ENCODE measurements around the gene REEP3. TPM values are rescaled to one million over a fixed set of nuclear protein-coding genes. Genes with fewer than 3 reads are reported as not detected.
"Not testable (repeated sequence)": the region's sequence is repeated elsewhere in the genome, so short reads cannot be mapped to it uniquely, and the experiment has no call there.

REEP3 gene
- total RNA-seq, 1 donor from 2014 or later, result 9.7 TPM

GRCh38 chr10:63481815-63482421 lies 39.3 kb upstream of the REEP3 start:
- no peak for TF ChIP-seq CTCF (IDR thresholded peaks at IDR 0.05)
- ChIA-PET CTCF (no interaction called here), POLR2A (no interaction called here)
- Mint-ChIP-seq H3K27me3 (no peaks in the 10 kb centered on the region), H3K9me3 (no peaks in the 10 kb centered on the region), H3K27ac (no peak overlapping the region), H3K4me3 (no peak overlapping the region), H3K36me3 (ENCODE audit: low read depth) (no peaks in the 10 kb centered on the region), H3K4me1 (peaks cover 11% of the 10 kb centered on the region)
- DNase-seq (no peak), ATAC-seq (ENCODE audit: low read depth) (no peak)
- intact Hi-C loops (cut with micrococcal nuclease), result loop anchor here (2.0 kb wide), 1 partner anchor 15 kb away; no protein-coding TSS in a partner anchor

- no peak overlapping the region for H3K27ac Mint-ChIP-seq
- intact Hi-C loops (cut with micrococcal nuclease), result no loop called here
- peaks cover 6% of the 10 kb centered on the region for H3K4me1 Mint-ChIP-seq
These were observed 37.2 kb upstream of the REEP3 start for GRCh38 chr10:63483983-63484382.

GRCh38 chr10:63487990-63488389 lies 33.2 kb upstream of the REEP3 start:
- CTCF ChIA-PET, result no interaction called here
- Mint-ChIP-seq H3K9me3 (no peaks in the 10 kb centered on the region), H3K36me3 (ENCODE audit: low read depth) (no peaks in the 10 kb centered on the region), H3K27me3 (no peaks in the 10 kb centered on the region), H3K4me1 (peaks cover 6% of the 10 kb centered on the region), H3K4me3 (no peak overlapping the region), H3K27ac (no peak overlapping the region)
- intact Hi-C loops (cut with micrococcal nuclease), result no loop called here
- POLR2A ChIA-PET, result no interaction called here
- no peak for ATAC-seq (ENCODE audit: low read depth)
- TF ChIP-seq CTCF (IDR thresholded peaks at IDR 0.05), result no peak
- DNase-seq, result no peak

More at GRCh38 chr10:63483983-63484382, 37.2 kb upstream of the REEP3 start:
- no peak for ATAC-seq (ENCODE audit: low read depth)
- no peak for DNase-seq
- Mint-ChIP-seq H3K36me3 (ENCODE audit: low read depth) (no peaks in the 10 kb centered on the region), H3K27me3 (no peaks in the 10 kb centered on the region), H3K9me3 (no peaks in the 10 kb centered on the region), H3K4me3 (no peak overlapping the region)
- no peak for TF ChIP-seq CTCF (IDR thresholded peaks at IDR 0.05)
- ChIA-PET POLR2A (no interaction called here), CTCF (no interaction called here)

- H3K4me1 Mint-ChIP-seq, result peaks cover 4% of the 10 kb centered on the region
- ChIA-PET POLR2A (interaction anchor here (0.7 kb wide), 1 partner anchor 23 kb away, joined by 3 read pairs; no protein-coding TSS in a partner anchor), CTCF (no interaction called here)
- no peak overlapping the region for H3K27ac Mint-ChIP-seq
- no peak overlapping the region for H3K4me3 Mint-ChIP-seq
- no peaks in the 10 kb centered on the region for H3K36me3 Mint-ChIP-seq (ENCODE audit: low read depth)
- TF ChIP-seq CTCF (IDR thresholded peaks at IDR 0.05), result no peak
- DNase-seq (no peak), ATAC-seq (ENCODE audit: low read depth) (no peak)
- intact Hi-C loops (cut with micrococcal nuclease), result no loop called here
- H3K9me3 Mint-ChIP-seq, result no peaks in the 10 kb centered on the region
- H3K27me3 Mint-ChIP-seq, result no peaks in the 10 kb centered on the region
These were observed 31.4 kb upstream of the REEP3 start for GRCh38 chr10:63489838-63490237.

- CTCF ChIA-PET, result no interaction called here
- POLR2A ChIA-PET, result no interaction called here
- Mint-ChIP-seq H3K27me3 (no peaks in the 10 kb centered on the region), H3K9me3 (no peaks in the 10 kb centered on the region), H3K27ac (no peak overlapping the region), H3K36me3 (ENCODE audit: low read depth) (peaks cover 4% of the 10 kb centered on the region), H3K4me3 (no peak overlapping the region), H3K4me1 (peaks cover 9% of the 10 kb centered on the region)
- intact Hi-C loops (cut with micrococcal nuclease), result no loop called here
- DNase-seq (no peak), ATAC-seq (ENCODE audit: low read depth) (no peak)
- TF ChIP-seq CTCF (IDR thresholded peaks at IDR 0.05), result no peak
These were observed 29.4 kb upstream of the REEP3 start for GRCh38 chr10:63491588-63492316.

- H3K4me3 Mint-ChIP-seq; H3K9me3 Mint-ChIP-seq; ATAC-seq (ENCODE audit: low read depth); POLR2A ChIA-PET; H3K27ac Mint-ChIP-seq; CTCF ChIA-PET; DNase-seq; H3K36me3 Mint-ChIP-seq (ENCODE audit: low read depth); H3K27me3 Mint-ChIP-seq; intact Hi-C loops (cut with micrococcal nuclease): not testable (repeated sequence)
- peaks cover 15% of the 10 kb centered on the region for H3K4me1 Mint-ChIP-seq
These were observed 28.9 kb upstream of the REEP3 start for GRCh38 chr10:63492317-63492690.

Measured in activated B cell treated with CpG ODN at 0.5 μM for 24 hours (primary cell).